ENCODE results near the gene SYNDIG1. TPM values are rescaled to one million over a fixed set of nuclear protein-coding genes. Genes with fewer than 3 reads are reported as not detected.

Gene SYNDIG1
- total RNA-seq, 1 donor from 2014 or later, result 5.6 TPM

DNA sequence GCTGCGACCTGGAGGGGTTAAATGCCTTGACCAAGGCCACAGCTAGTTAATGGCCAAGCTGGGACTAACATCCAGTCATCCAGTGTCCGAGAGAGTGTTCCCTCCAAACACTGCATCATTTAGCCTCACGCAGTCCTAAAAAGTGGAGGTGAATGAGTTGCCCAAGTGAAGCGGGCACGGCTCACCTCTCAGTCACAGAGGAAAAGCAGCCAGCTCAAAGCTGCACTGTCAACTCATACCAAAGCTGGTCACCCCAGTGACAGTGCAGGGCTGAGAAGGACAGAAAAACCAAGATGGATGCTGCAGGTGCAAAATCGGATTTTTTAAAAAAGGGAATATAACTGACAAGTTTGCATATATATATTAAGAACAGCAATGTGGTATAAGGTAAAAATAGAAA lies 168.5 kb downstream of the SYNDIG1 start:
- TF ChIP-seq, protein P1, sequence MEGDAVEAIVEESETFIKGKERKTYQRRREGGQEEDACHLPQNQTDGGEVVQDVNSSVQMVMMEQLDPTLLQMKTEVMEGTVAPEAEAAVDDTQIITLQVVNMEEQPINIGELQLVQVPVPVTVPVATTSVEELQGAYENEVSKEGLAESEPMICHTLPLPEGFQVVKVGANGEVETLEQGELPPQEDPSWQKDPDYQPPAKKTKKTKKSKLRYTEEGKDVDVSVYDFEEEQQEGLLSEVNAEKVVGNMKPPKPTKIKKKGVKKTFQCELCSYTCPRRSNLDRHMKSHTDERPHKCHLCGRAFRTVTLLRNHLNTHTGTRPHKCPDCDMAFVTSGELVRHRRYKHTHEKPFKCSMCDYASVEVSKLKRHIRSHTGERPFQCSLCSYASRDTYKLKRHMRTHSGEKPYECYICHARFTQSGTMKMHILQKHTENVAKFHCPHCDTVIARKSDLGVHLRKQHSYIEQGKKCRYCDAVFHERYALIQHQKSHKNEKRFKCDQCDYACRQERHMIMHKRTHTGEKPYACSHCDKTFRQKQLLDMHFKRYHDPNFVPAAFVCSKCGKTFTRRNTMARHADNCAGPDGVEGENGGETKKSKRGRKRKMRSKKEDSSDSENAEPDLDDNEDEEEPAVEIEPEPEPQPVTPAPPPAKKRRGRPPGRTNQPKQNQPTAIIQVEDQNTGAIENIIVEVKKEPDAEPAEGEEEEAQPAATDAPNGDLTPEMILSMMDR (IDR thresholded peaks at IDR 0.05), result no peak
- no peak for DNase-seq (ENCODE audit: low spot score)
- no peaks in the 10 kb centered on the region for H3K27me3 Mint-ChIP-seq (ENCODE audit: low read depth)
- H3K4me1 Mint-ChIP-seq (ENCODE audit: low read depth), result peaks cover 17% of the 10 kb centered on the region
- H3K4me3 Mint-ChIP-seq (ENCODE audit: unreplicated experiment), result no peak overlapping the region
- H3K36me3 Mint-ChIP-seq (ENCODE audit: low read depth), result no peaks in the 10 kb centered on the region
- no peak overlapping the region for H3K27ac Mint-ChIP-seq (ENCODE audit: unreplicated experiment)
- peaks cover under 1% of the 10 kb centered on the region for H3K9me3 Mint-ChIP-seq (ENCODE audit: low read depth)

DNA sequence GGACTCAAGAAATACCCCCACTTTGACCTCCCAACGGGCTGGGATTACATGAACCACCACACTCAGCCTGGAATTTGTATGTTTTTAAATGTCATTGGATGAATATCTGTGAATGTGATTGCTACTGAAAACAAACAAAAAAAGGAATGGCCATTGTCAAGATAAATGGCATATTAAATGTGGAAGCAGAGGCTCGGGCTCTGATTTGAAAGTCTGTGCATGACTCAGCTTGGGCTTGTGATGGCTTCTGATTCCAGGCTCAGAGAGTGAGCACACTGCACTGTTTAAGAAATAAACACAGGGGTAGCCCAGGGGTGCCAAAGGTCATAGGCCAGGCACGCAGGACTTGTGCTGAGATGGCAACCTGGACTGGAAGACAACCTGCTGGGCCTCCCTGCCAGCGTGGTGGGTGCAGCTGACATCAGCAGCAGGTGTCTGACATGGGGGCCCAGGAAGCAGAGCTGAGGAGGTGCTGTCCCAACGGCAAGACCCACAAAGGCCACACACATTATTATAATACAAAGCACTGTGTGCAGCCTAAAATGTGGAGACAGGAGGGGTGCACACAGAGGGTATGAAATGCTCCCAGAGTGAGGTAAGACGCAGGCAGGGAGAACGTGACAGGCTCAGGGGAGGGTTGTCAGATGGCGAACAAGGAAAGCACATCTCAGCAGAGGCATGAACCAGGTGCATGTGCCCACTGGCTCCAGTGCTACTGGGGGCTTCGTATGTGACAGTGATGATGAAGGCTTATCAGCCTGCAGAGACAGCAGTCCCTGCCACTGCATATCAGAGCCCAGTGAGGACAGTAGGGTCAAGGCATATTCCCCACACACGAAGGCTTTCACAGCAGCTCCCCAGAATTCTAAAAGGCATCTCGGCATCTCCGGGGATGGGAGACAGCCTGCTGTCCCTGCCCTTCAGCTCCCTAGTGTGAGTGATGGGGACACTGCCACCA lies 169.4 kb downstream of the SYNDIG1 start:
- H3K4me1 Mint-ChIP-seq (ENCODE audit: low read depth), result peaks cover 15% of the 10 kb centered on the region
- TF ChIP-seq, protein P1 (IDR thresholded peaks at IDR 0.05), result no peak
- no peaks in the 10 kb centered on the region for H3K27me3 Mint-ChIP-seq (ENCODE audit: low read depth)
- no peak overlapping the region for H3K4me3 Mint-ChIP-seq (ENCODE audit: unreplicated experiment)
- H3K27ac Mint-ChIP-seq (ENCODE audit: unreplicated experiment), result no peak overlapping the region
- peaks cover 7% of the 10 kb centered on the region for H3K9me3 Mint-ChIP-seq (ENCODE audit: low read depth)
- DNase-seq (ENCODE audit: low spot score), result no peak
- peaks cover 3% of the 10 kb centered on the region for H3K36me3 Mint-ChIP-seq (ENCODE audit: low read depth)

DNA sequence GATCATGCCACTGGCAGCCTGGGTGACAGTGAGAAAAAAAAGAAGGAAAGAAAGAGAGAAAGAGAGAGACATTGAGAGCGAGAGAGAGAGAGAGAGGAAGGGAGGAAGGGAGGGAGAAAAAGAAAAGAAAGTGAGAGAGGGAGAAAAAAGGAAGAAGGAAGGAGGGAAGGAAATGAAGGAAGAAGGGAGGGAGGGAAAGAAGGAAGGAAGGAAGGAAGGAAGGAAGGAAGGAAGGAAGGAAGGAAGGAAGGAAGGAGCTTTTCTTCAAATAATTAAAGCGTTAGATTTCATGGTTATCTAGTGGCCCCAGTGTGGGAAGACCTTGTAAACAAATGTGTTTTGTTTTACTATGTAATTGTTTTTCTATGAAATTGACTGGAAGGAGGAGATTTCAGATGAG lies 170.8 kb downstream of the SYNDIG1 start:
- TF ChIP-seq, protein P1 (IDR thresholded peaks at IDR 0.05), result no peak
- no peak for DNase-seq (ENCODE audit: low spot score)
- no peaks in the 10 kb centered on the region for H3K27me3 Mint-ChIP-seq (ENCODE audit: low read depth)
- peaks cover 1% of the 10 kb centered on the region for H3K4me1 Mint-ChIP-seq (ENCODE audit: low read depth)
- peaks cover 3% of the 10 kb centered on the region for H3K36me3 Mint-ChIP-seq (ENCODE audit: low read depth)
- H3K4me3 Mint-ChIP-seq (ENCODE audit: unreplicated experiment), result no peak overlapping the region
- peaks cover 7% of the 10 kb centered on the region for H3K9me3 Mint-ChIP-seq (ENCODE audit: low read depth)
- H3K27ac Mint-ChIP-seq (ENCODE audit: unreplicated experiment), result peak overlapping the region; percentile 51

DNA sequence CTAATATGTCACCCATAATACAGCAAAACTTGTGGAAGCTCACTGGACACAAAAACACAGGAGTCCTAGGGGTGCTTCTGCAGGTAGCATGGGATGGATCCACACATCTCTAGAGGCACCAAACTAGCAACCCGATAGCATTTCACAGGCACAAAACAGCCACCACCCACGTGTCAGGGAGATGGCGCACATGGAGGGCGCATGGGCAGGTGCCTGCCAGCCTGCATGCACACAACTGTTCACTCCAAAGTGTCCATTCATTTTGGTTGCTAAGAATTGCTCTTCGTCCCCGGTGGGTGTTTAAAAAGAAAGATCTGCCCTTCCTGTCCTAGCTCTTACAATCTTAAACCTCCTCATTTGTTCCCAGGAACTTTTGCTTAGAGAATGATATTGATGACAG lies 171.3 kb downstream of the SYNDIG1 start:
- TF ChIP-seq, protein P1 (IDR thresholded peaks at IDR 0.05), result no peak
- no peaks in the 10 kb centered on the region for H3K27me3 Mint-ChIP-seq (ENCODE audit: low read depth)
- H3K27ac Mint-ChIP-seq (ENCODE audit: unreplicated experiment), result no peak overlapping the region
- DNase-seq (ENCODE audit: low spot score), result no peak
- no peaks in the 10 kb centered on the region for H3K4me1 Mint-ChIP-seq (ENCODE audit: low read depth)
- peaks cover 7% of the 10 kb centered on the region for H3K9me3 Mint-ChIP-seq (ENCODE audit: low read depth)
- H3K4me3 Mint-ChIP-seq (ENCODE audit: unreplicated experiment), result no peak overlapping the region
- H3K36me3 Mint-ChIP-seq (ENCODE audit: low read depth), result peaks cover 3% of the 10 kb centered on the region

DNA sequence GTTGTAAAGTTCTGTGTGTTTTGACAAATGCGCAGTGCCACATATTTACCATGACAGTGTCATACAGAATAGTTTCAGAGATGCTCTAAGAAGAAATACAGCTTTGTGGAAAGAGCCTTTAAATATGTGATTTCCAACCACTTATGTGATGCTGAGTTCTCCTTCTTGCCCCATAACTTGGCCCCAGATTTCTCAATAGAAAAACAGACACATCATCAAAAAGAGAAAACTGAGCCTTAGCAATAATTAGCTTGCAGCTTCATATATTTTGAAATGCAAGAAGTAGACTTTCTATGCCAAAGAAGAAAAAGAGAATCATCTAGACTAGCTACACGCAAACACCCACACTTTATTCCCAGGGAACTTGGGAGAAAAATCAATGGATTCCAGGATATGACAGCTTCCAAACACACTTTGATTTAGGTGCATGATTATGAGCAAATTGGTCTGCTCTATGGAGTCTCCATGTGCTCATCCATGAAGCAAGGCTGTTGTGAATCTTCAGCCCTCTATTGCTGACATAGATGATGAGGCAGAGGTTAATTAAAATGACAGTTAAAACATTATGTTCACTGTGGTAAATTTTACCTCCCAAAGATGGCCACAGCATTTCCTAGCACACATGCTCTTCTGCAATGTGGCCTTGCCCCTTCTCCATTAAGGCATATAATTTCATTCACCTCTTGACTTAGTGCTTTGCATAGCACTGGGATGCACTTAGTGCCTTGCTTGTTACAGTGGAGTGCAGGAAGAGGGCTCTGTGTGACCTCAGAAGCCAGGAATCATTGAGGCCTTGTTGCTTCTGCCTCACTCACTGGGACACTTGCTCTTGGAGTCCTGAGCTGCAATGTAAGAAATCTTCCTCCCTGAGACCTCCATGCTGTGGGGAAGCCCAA lies 174.6 kb downstream of the SYNDIG1 start:
- Mint-ChIP-seq H3K4me3 (ENCODE audit: unreplicated experiment) (no peak overlapping the region), H3K27me3 (ENCODE audit: low read depth) (no peaks in the 10 kb centered on the region), H3K9me3 (ENCODE audit: low read depth) (peaks cover 7% of the 10 kb centered on the region), H3K4me1 (ENCODE audit: low read depth) (peaks cover 9% of the 10 kb centered on the region), H3K27ac (ENCODE audit: unreplicated experiment) (no peak overlapping the region), H3K36me3 (ENCODE audit: low read depth) (peaks cover 3% of the 10 kb centered on the region)
- TF ChIP-seq, protein P1 (IDR thresholded peaks at IDR 0.05), result no peak
- DNase-seq (ENCODE audit: low spot score), result no peak
